Ovary (tissue), 9 donors: Measurements from ENCODE around the gene UBXN2A. TPM values are rescaled to one million over a fixed set of nuclear protein-coding genes. Genes with fewer than 3 reads are reported as not detected.

Experiments used
- DNase-seq, 5 donors: peaks; one replicate each; pipeline ENCODE4 v3.0.0-alpha.2; 2019 to 2020
- H3K27ac ChIP-seq, 2 donors: fragments of 200-600 bp; one replicate each; pipeline versions ENCODE4 v1.5.1 to v1.8.0; 2019 to 2022
- H3K27me3 ChIP-seq: fragments of 200-600 bp; one replicate; pipeline ENCODE4 v1.8.0; 2022
- H3K36me3 ChIP-seq: fragments of 200-600 bp; sonication (generic); one replicate; pipeline ENCODE4 v1.5.1; 2019
- H3K4me1 ChIP-seq: one replicate; pipeline ENCODE4 v1.8.1; 2013; ENCODE audit warnings: mild to moderate bottlenecking, moderate library complexity; ENCODE audit not compliant: insufficient read depth
- H3K4me3 ChIP-seq: fragments of 200-600 bp; sonication (generic); one replicate; pipeline ENCODE4 v1.5.1; 2017
- H3K9me3 ChIP-seq, 2 donors: fragments of 200-600 bp in 1 of 2; sonication (generic) in 1 of 2; one replicate each; pipeline versions ENCODE4 v1.5.1 to v1.8.1; 2013 to 2019; ENCODE audit warnings: mild to moderate bottlenecking in 1 of 2, moderate library complexity in 1 of 2
- CTCF ChIP-seq, 3 donors: fragments of 450-650 bp in 2 of 3; fragments of 200-600 bp in 1 of 3; IDR thresholded peaks; one replicate each; pipeline versions ENCODE4 v1.5.1 to v1.8.0; 2016 to 2022; ENCODE audit warnings: antibody characterized with exemption in 3 of 3, mild to moderate bottlenecking in 1 of 3
- EP300 ChIP-seq: sonication (generic); formaldehyde crosslinking; IDR thresholded peaks from one replicate; pipeline ENCODE4 v1.6.1; 2017; ENCODE audit warnings: antibody characterized with exemption
- POLR2A ChIP-seq: fragments of 450-650 bp; IDR thresholded peaks from one replicate; pipeline ENCODE4 v1.6.1; 2017; ENCODE audit warnings: antibody characterized with exemption, mild to moderate bottlenecking, moderate library complexity
- WGBS, 3 donors: extraction: QIAGEN DNeasy Blood & Tissue Kit in 1 of 3; methylation state at CpG; one replicate each; pipeline versions ENCODE4 v1.1.5 to v1.1.7; 2013 to 2017; 5-methylcytosine and 5-hydroxymethylcytosine counted together
- intact Hi-C, 4 donors: fragments of 100-400 bp; cut with DNase I; formaldehyde crosslinking; loops; one replicate each; pipeline versions ENCODE4 v1.11.0 to v1.15.1; 2022 to 2023
- polyA plus RNA-seq, 2 donors: library from polyadenylated mRNA; stranded (reverse); fragments of 200-250 nt in 1 of 2; fragments of 350-450 nt in 1 of 2; fragmentation: Illumina TruSeq in 1 of 2; extraction: RNeasy Lipid Tissue Mini Kit (QIAGEN cat#74804) in 1 of 2; gene quantifications; one replicate each; pipeline ENCODE4 v1.2.3, GENCODE V29; 2013 to 2014
- total RNA-seq, 7 donors: library from RNA; depleted of rRNA in 2 of 7; stranded (reverse); fragments of >200 nt in 2 of 7; fragmentation: NEBNext Ultra II Directional in 3 of 7; extraction: Animal tissue kit (Norgen Biotek cat#: 25700) in 3 of 7; gene quantifications; one replicate each; pipeline versions ENCODE4 v1.1.0 to v1.2.4, GENCODE V29; 2016 to 2023
- donor health status: DM: no; HTN: no; CAD: no; lungs with moderate emphysema.
- donor health status: DM: no; HTN: no; CAD: no.
- donor health status: Bipolar disorder and iron deficiency.
- donor health status: DM: yes; HTN: yes; CAD: no.
- donor health status: DM: no; HTN: no; CAD: no.
- donor health status: DM: yes; HTN: yes; CAD: no.

UBXN2A gene
- total and polyA plus RNA-seq, 9 donors, result 6.0 to 16.3 (median 14.0) TPM

DNA sequence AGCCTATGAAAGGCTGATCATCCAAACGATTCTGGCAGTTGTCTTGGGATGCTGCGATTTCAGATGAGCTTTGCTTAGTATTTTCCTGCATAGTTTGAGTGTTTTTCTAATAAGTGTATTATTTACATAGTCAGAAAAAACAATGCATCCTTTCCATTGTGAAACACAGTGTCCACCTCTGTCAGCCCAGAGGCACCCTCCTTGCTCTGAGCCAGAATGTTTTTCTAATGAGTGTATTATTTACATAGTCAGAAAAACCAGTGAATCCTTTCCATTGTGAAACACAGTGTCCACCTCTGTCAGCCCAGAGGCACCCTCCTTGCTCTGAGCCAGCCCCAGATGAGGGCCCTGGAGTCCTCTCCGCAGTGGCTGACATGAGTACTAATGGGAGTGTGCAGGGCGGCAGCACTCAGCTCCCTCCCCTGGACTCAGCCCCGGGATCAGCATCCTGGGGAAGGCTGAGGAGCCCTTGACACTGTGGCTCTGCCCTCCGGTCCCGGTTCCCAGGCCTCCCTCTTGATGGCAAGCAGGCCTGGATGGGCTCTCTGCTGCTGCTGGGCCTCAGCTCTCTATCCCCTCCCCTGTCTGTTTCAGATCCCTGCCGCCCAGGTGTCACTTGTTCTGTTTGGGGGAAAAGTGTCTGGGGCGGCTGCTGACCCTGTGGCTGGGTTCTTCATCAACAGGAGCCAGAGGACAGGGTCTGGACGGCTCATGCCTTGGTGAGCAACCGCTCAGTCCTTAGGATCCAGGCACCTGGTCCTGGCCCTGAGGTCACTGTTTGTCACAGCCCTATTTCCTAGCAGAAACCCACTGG, 75.5 kb downstream of the UBXN2A start:
- Histone ChIP-seq H3K4me1 (no peaks in the 10 kb centered on the region), H3K4me3 (no peak overlapping the region), H3K27ac (no peak overlapping the region), H3K27me3 (no peaks in the 10 kb centered on the region), H3K9me3 (no peaks in the 10 kb centered on the region), H3K36me3 (no peaks in the 10 kb centered on the region)
- intact Hi-C loops, result no loop called here
- no peak for DNase-seq
- WGBS, 3 donors, result 64 to 77% (median 65%) methylated on average over 9 to 11 of the region's 11 CpGs
- no peak for TF ChIP-seq CTCF (IDR thresholded peaks at IDR 0.05)
- no peak for TF ChIP-seq POLR2A
- TF ChIP-seq EP300, result no peak

GRCh38 chr2:24016376-24016761, 76.1 kb downstream of the UBXN2A start:
- DNase-seq, result no peak
- intact Hi-C loops, result no loop called here
- no peaks in the 10 kb centered on the region for H3K4me1 ChIP-seq
- TF ChIP-seq POLR2A (no peak), EP300 (no peak), CTCF (IDR thresholded peaks at IDR 0.05) (no peak)
- no peaks in the 10 kb centered on the region for H3K36me3 ChIP-seq
- 77 to 82% (median 80%) methylated on average over 9 of the region's 9 CpGs for WGBS, 3 donors
- no peaks in the 10 kb centered on the region for H3K9me3 ChIP-seq
- H3K27me3 ChIP-seq, result no peaks in the 10 kb centered on the region
- H3K27ac ChIP-seq, result no peak overlapping the region
- H3K4me3 ChIP-seq, result no peak overlapping the region

DNA sequence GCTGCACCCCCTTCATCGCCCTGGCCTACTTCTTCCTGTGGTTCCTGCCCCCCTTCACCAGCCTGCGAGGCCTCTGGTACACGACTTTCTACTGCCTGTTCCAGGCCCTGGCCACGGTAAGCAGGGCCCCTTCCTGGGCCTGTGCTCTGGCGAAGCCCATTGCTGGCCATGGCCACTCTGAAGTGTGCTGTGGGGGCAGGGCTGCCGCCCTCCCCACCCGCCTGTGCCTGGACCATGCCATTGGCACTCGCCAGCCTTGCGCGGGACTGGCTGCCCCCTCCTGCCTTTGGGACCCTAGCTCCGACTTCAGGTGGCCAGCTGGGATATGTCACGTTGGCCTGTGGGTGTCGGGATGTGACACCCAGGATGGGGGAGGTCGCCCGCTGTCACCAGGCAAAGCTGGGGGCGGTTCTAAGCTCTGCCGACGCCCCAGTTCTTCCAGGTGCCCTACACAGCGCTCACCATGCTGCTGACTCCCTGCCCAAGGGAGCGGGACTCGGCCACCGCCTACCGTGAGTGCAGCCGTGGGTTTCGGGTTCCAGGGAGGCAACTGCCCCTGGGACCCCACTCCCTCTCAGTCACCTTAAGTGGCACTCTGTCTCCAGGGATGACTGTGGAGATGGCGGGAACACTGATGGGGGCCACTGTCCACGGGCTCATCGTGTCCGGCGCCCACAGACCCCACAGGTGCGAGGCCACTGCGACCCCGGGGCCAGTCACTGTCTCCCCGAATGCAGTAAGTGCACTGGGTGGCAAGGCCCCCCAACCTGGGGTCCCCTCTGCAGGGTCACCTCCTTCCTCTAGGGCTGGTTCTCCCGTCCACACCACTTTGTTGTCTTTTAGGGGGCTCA, 76.8 kb downstream of the UBXN2A start:
- no peak overlapping the region for H3K4me3 ChIP-seq
- intact Hi-C loops, result no loop called here
- H3K27me3 ChIP-seq, result no peaks in the 10 kb centered on the region
- 91 to 93% (median 92%) methylated on average over 31 to 35 of the region's 35 CpGs for WGBS, 3 donors
- H3K36me3 ChIP-seq, result no peaks in the 10 kb centered on the region
- H3K4me1 ChIP-seq, result no peaks in the 10 kb centered on the region
- no peaks in the 10 kb centered on the region for H3K9me3 ChIP-seq
- DNase-seq, result no peak
- TF ChIP-seq CTCF (IDR thresholded peaks at IDR 0.05), result no peak
- TF ChIP-seq EP300, result no peak
- no peak for TF ChIP-seq POLR2A
- no peak overlapping the region for H3K27ac ChIP-seq

DNA sequence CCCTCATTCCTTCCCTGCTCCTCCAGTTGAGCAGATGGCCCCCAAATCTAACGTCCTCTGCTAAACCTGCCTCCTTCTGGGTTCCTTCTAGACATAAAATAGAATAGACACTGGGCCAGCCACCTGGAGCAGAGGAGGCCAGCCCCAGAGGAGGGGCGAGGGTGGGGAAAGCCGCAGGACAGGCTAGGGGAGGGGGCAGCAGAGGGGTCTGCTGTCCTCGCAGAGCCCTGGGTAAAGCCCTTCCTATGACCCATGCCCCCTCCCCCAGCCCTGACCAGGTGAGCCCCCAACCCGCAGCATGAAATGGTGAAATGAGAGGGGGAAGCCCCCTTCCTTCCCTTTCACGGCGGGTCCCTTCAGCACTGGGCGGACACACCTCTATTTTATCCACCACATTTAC, 77.4 kb downstream of the UBXN2A start:
- 81 to 84% (median 83%) methylated on average over 8 of the region's 8 CpGs for WGBS, 3 donors

More for the DNA sequence above, 77.4 kb downstream of the UBXN2A start:
- TF ChIP-seq EP300 (no peak), CTCF (IDR thresholded peaks at IDR 0.05) (no peak), POLR2A (no peak)
- no peaks in the 10 kb centered on the region for H3K36me3 ChIP-seq
- no peaks in the 10 kb centered on the region for H3K9me3 ChIP-seq
- H3K27me3 ChIP-seq, result no peaks in the 10 kb centered on the region
- DNase-seq, result no peak
- H3K4me3 ChIP-seq, result no peak overlapping the region
- H3K4me1 ChIP-seq, result no peaks in the 10 kb centered on the region
- H3K27ac ChIP-seq, result no peak overlapping the region
- intact Hi-C loops, result no loop called here
